CD4-positive, alpha-beta T cell treated with Interleukin-4 for 1 hour (primary cell): ENCODE measurements around the gene IQCN.
A peak's percentile ranks its signal among the peaks of the same experiment; 100 is the strongest.
"Not testable (repeated sequence)": the region's sequence is repeated elsewhere in the genome, so short reads cannot be mapped to it uniquely, and the experiment has no call there.

Source experiments
- DNase-seq, 2 donors: peaks; one replicate each; pipeline ENCODE4 v3.0.0-alpha.2; 2020 to 2022

The IQCN gene

GRCh38 chr19:18229474-18229873 is 44.8 kb downstream of the IQCN start:
- no peak for DNase-seq

- no peak for DNase-seq
Observed at GRCh38 chr19:18227781-18228271, 46.4 kb downstream of the IQCN start.

DNA sequence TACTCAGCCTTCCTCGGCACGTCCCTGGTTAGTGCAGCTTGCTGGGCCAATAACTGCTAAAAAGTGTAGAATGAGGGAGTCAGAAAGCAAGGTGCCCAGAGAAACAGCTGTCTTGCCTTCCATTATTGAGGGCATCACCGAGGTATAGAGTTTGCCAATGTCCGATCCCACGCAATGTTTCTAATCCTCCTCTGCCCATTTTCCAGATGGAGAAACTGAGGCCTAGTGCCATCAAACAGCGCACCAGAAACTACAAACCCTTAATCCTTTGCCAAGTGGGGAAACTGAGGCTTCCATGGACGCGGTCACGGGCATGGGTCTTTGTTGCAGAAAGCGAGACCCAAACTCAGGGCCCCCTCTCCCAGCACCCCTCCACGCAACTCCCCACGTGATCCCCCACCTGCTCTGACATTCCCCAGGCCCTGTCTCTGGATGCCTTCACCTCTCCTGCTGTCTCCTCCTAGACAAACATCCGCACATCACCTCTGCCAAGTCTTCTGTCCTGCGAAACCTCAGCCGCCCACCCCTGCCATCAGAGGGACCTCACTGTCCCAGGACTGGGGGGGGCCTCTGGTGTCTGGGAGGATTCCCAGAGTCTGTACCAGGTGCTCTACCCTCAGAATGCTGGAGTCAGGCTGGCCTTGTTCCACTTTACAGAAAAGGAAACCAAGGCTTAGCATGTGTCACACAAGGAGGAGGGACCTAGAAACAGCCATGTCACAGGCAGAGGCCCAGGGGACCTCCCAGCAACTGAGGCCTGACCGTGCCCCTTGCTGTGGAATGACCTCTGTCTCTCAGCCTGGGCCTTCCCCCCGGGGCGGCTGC is 47.1 kb downstream of the IQCN start:
- DNase-seq: no peak

- no peak for DNase-seq
Observed at GRCh38 chr19:18225702-18226468, 48.4 kb downstream of the IQCN start, which contains the start of gene PDE4C. PDE4C (minus strand) TSS chr19:18226438; CDS start chr19:18226415, 23 bp downstream.

- DNase-seq: no peak
Observed at GRCh38 chr19:18225355-18225701, 48.9 kb downstream of the IQCN start.

GRCh38 chr19:18224525-18225354 is 49.5 kb downstream of the IQCN start:
- DNase-seq: peak; percentile 90 to 93

DNA sequence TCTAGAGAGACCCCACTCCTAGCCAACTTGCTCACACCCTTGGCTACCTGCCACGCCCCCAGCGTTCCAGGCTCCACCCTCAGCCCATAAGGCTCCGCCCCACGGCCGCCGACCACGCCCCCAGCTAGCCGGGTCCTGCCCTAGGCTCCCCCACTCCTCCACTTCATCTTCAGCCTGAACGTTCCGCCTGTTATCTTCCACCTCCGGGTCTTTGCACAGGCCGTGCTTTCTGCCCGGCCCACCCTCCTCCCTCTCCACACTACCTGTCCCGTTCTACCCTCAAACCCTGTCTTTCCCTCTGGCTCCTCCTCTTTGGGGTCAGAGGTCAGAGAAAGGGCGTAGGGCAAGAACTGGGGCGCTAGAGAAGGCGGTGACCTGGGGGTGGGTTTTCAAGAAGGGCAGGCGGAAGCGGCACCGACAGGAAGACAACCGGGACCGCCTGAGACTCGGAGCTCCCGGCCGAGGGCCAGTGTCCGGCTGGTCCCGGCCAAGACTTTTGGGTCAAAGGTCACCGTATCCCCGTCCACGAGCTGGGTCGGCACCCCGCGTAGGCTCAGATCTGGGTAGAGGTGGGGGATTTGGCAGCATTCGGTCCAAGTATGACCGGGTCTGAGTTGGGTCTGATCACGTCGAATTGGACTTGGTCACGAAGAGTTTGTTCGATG is 50.3 kb downstream of the IQCN start:
- peak; percentile 18 to 35 for DNase-seq

GRCh38 chr19:18221815-18222725 is 52.2 kb downstream of the IQCN start:
- no peak for DNase-seq

- DNase-seq: no peak
Observed at GRCh38 chr19:18220632-18221275, 53.5 kb downstream of the IQCN start.

- DNase-seq: no peak
Observed at GRCh38 chr19:18219911-18220631, 54.2 kb downstream of the IQCN start.

GRCh38 chr19:18218600-18218999 is 55.7 kb downstream of the IQCN start:
- no peak for DNase-seq

DNA sequence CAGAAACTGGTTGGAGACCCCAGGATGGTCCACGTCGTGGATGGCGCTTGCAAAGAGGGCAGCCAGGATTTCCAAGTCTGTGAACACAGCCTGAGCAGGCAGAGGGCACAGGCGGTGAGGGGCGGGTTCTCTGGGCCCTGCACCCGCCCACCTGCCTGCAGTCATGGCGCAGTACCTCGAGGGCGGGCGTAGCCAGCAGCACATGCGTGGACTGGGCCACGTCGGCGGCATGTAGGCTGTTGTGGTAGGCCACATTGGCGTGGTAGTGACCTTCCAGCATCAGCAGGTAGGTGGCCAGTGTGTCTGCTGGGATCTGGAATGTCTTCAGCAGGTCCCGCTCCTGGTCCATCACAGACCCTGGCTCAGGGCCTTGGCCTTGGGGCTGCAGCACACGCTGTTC is 56.1 kb downstream of the IQCN start:
- no peak for DNase-seq

- no peak for DNase-seq
Observed at GRCh38 chr19:18216789-18217188, 57.5 kb downstream of the IQCN start.

GRCh38 chr19:18214779-18215433 is 59.3 kb downstream of the IQCN start:
- no peak for DNase-seq

- DNase-seq: no peak
Observed at GRCh38 chr19:18211683-18212082, 62.6 kb downstream of the IQCN start.

DNA sequence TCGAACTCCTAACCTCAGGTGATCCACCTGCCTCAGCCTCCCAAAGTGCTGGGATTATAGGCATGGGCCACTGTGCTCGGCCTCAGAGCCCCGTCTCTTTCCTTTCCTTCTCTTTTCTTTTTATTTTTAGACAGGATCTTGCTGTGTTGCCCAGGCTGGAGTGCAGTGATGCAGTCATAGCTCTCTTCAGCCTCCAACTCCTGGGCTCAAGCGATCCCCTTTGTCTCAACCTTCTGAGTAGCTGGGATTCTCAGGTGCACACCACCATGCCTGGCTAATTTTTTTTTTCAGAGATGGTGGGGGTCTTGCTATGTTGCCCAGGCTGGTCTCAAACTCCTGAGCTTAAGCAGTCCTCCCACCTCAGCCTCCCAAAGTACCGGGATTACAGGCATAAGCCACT is 64.3 kb downstream of the IQCN start:
- DNase-seq: not testable (repeated sequence)

DNA sequence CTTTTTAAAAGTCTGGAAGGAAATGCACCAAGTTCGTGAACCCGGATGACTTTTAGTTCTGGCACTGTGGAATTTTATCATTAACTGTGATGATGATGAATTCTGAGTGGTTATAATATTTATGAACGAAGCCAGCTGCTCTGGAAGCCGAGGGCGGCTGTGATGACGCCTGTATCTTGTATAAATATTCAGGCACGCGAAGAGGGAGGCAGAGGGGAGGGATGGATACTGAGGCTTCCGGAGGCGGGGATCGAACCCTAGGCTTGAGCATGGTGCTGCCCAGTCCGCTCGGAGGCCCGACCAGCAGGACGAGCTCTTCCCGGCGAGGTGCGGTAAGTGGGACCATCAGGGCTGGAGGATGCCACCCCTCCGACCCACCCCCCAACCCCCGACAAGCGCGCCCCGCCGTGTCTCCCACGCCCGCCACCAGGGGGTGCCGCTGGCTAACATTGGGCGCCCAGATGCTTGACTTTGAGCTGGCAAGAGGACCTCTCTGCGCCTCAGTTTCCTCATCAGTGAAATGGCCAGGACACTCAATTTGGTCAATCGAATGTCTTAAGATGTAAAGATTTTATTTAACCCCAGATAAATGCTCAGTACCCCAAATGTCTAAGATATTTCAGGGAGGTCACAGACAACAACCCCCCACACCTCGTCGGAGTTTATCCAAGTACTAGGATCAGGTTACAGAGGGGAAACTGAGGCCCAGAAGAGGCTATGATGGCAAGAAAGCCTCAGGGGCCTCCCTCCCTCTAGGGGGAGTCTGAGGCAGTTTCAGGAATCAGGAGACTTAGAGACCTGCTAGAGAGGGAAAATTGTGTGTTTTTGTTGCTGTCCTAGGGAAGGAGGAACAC is 65.9 kb downstream of the IQCN start:
- peak; percentile 37 to 55 for DNase-seq
